Ectodermal cell (in vitro differentiated cells): Measurements from ENCODE around the gene MUC15. TPM values are rescaled to one million over a fixed set of nuclear protein-coding genes. Genes with fewer than 3 reads are reported as not detected.

ENCODE experiments used
- H3K27ac ChIP-seq: 2 replicates; pipeline ENCODE4 v1.7.0; 2013; ENCODE audit warnings: mild to moderate bottlenecking, low read depth, low read length; ENCODE audit not compliant: insufficient read depth, poor library complexity, severe bottlenecking
- H3K27me3 ChIP-seq: 2 replicates; pipeline ENCODE4 v1.7.0; 2013; ENCODE audit warnings: mild to moderate bottlenecking, low read length; ENCODE audit not compliant: insufficient read depth, control insufficient read depth, poor library complexity, severe bottlenecking
- H3K36me3 ChIP-seq: one replicate; pipeline ENCODE4 v1.7.0; 2013; ENCODE audit warnings: low read length; ENCODE audit not compliant: control insufficient read depth, insufficient read depth
- H3K4me1 ChIP-seq: one replicate; pipeline ENCODE4 v1.7.0; 2013; ENCODE audit warnings: low read length; ENCODE audit not compliant: control insufficient read depth, insufficient read depth
- H3K4me3 ChIP-seq: 2 replicates; pipeline ENCODE4 v1.7.0; 2013; ENCODE audit warnings: low read depth, low read length, control low read depth; ENCODE audit not compliant: insufficient read depth
- H3K9me3 ChIP-seq: 2 replicates; pipeline ENCODE4 v1.7.0; 2013; ENCODE audit warnings: mild to moderate bottlenecking, low read length, moderate library complexity; ENCODE audit not compliant: control insufficient read depth
- WGBS, 2 experiments: methylation state at CpG; one replicate each; pipeline ENCODE4 v1.1.7; 2013; ENCODE audit warnings: missing lambda C conversion rate in 2 of 2; 5-methylcytosine and 5-hydroxymethylcytosine counted together
- polyA plus RNA-seq, 4 experiments: library from polyadenylated mRNA; stranded (reverse); fragments of 50-300 nt; gene quantifications; one replicate each; pipeline ENCODE4 v1.2.3, GENCODE V29; 2013

MUC15 gene
- not detected for polyA plus RNA-seq (2013, experiment 1 of 4)
- not detected for polyA plus RNA-seq (2013, experiment 2 of 4)
- polyA plus RNA-seq (2013, experiment 3 of 4) = not detected
- not detected for polyA plus RNA-seq (2013, experiment 4 of 4)

- H3K4me3 ChIP-seq = no peak within 1 kb of the TSS
- peaks cover 5% of the 10 kb centered on the region for H3K4me1 ChIP-seq
- H3K9me3 ChIP-seq = no peaks in the 10 kb centered on the region
- H3K27ac ChIP-seq = no peak within 1 kb of the TSS
- no peaks in the 10 kb centered on the region for H3K36me3 ChIP-seq
- 90% methylated on average over 10 to 12 of the region's 12 CpGs for WGBS, 2 experiments
- no peaks in the 10 kb centered on the region for H3K27me3 ChIP-seq
Observed at GRCh38 chr11:26571861-26572654, at the start of gene MUC15. MUC15 (minus strand) TSS chr11:26572263; CDS start chr11:26567094, 5,169 bp downstream.

DNA sequence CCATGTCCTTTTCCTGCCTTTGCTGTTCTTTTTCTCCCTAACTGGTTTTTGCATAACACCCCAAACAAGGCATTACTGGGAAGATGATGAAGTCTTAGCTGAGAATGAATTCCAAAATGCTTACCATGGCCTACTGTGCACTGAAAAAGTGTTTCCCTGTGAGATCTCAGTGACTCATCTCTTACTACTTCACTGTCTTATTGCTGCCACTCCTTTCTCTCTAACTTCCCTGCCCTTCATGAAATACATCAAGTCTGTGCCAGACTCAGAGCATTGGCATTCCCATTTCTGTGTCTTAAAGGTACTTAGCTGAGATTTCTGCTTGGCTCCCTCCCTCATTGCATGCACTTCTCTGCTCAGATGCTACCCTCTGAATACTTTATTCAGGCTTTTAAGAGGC is 49.1 kb upstream of the MUC15 start:
- H3K4me3 ChIP-seq = no peak overlapping the region
- no peaks in the 10 kb centered on the region for H3K36me3 ChIP-seq
- H3K4me1 ChIP-seq = no peaks in the 10 kb centered on the region
- H3K9me3 ChIP-seq = no peaks in the 10 kb centered on the region
- H3K27ac ChIP-seq = no peak overlapping the region
- no peaks in the 10 kb centered on the region for H3K27me3 ChIP-seq

DNA sequence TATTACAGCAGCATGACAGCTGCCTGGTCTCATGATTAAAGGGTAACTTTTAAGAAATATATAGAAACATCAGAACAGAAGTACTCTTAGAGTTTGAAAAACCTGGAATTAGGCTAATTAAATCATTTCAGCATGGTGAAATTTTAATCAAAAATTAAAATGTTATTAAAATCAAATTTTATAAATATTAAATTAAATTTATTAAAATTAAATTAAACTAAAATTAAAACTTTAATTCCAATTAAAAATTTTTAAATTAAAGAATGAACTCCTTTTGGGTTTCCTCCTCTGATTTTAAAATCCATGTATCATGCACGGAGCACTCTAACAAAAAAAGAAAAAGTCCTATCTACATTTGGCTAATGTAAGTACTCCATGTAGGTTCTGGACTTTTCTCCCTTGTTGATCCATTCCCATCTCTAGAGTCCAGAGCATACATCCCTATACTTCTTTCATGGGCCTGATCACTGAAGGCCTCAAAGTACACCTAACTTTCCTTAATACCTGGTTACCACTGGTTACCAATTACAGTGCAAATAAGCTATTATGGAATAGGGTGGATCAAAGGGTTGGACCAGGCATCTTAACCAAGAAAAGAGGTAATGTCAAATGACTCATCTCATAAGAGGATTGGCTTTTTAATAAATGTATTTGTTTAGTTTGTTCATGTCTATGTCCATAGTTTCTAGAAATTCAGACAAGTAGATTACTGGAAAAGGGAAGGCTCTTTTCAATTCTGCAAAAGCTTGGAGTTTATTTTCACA is 48.4 kb upstream of the MUC15 start:
- whole genome bisulfite sequencing, 2 experiments = 87 to 100% methylated on average over 1 of the region's 1 CpG

DNA sequence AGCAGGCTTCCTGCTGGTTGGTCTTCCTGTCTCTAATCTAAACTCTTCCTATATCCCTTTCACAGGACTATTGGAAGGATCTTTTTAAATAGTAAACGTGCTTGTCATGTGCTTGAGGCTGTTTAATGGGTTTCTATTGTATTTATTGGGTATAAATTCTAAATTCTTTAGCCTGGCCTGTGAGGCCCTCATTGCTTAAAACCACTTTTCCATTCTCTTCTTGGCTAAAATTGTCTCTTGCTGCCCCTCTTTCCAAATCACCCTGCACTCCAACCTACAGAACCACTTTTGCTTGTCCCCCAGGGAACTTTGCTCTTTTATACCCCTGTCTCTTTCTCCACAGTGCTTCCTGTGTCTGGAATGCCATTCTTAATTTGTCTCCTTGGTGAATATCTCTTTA is 46.4 kb upstream of the MUC15 start:
- Histone ChIP-seq H3K27me3 (no peaks in the 10 kb centered on the region), H3K4me3 (no peak overlapping the region), H3K36me3 (no peaks in the 10 kb centered on the region), H3K9me3 (no peaks in the 10 kb centered on the region), H3K27ac (no peak overlapping the region), H3K4me1 (no peaks in the 10 kb centered on the region)
- 63% methylated on average over 1 of the region's 1 CpG; no CpG with 5 or more reads in 1 of the 2 experiments for WGBS, 2 experiments

More for the DNA sequence above, 48.4 kb upstream of the MUC15 start:
- Histone ChIP-seq H3K36me3 (no peaks in the 10 kb centered on the region), H3K4me3 (no peak overlapping the region), H3K27me3 (no peaks in the 10 kb centered on the region), H3K9me3 (no peaks in the 10 kb centered on the region), H3K4me1 (no peaks in the 10 kb centered on the region), H3K27ac (no peak overlapping the region)

GRCh38 chr11:26613759-26614158 is 41.7 kb upstream of the MUC15 start:
- Histone ChIP-seq H3K4me3 (no peak overlapping the region), H3K9me3 (no peaks in the 10 kb centered on the region), H3K4me1 (no peaks in the 10 kb centered on the region), H3K27me3 (no peaks in the 10 kb centered on the region), H3K36me3 (no peaks in the 10 kb centered on the region), H3K27ac (no peak overlapping the region)
- 94 to 96% methylated on average over 2 of the region's 2 CpGs for WGBS, 2 experiments

DNA sequence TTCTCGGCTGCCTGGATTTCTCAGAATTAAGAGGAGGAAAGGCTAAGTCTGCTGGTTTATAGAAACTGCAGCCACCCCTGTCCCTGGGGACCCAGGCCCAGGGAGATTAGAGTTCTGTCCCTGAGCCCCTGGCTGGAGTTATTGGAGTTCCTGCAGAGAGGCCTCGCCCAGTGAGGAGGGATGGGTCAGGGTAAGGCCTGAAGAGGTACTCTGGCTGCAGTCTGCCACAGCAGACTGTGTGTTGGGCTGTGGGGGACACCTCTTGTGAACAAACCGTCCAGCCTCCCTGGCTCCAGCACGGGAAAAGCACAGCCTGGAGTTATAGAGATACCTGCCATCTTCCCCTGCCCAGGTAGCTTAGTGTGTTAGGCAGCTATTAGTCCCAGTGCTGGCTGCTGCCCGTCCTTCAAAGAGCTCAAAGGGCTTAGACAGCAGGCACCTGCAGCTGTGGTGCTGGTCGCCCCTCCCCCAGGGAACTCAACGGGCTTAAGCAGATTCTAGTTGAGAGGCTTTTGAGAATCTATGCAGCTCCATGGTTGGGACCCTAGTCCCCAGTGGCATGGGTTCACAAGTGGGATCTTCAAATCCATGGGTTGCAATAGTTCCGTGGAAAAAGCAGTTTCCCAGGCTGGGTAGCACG is 36.6 kb upstream of the MUC15 start:
- Histone ChIP-seq H3K27me3 (no peaks in the 10 kb centered on the region), H3K36me3 (no peaks in the 10 kb centered on the region), H3K9me3 (no peaks in the 10 kb centered on the region), H3K4me1 (no peaks in the 10 kb centered on the region), H3K4me3 (no peak overlapping the region), H3K27ac (no peak overlapping the region)
- WGBS, 2 experiments = 85% methylated on average over 9 of the region's 9 CpGs

- H3K4me1 ChIP-seq = no peaks in the 10 kb centered on the region
- no peak overlapping the region for H3K4me3 ChIP-seq
- no peaks in the 10 kb centered on the region for H3K36me3 ChIP-seq
- 95 to 97% methylated on average over 7 of the region's 7 CpGs for WGBS, 2 experiments
- H3K27ac ChIP-seq = no peak overlapping the region
- no peaks in the 10 kb centered on the region for H3K27me3 ChIP-seq
- H3K9me3 ChIP-seq = no peaks in the 10 kb centered on the region
Observed at GRCh38 chr11:26607725-26608506, 35.9 kb upstream of the MUC15 start.

DNA sequence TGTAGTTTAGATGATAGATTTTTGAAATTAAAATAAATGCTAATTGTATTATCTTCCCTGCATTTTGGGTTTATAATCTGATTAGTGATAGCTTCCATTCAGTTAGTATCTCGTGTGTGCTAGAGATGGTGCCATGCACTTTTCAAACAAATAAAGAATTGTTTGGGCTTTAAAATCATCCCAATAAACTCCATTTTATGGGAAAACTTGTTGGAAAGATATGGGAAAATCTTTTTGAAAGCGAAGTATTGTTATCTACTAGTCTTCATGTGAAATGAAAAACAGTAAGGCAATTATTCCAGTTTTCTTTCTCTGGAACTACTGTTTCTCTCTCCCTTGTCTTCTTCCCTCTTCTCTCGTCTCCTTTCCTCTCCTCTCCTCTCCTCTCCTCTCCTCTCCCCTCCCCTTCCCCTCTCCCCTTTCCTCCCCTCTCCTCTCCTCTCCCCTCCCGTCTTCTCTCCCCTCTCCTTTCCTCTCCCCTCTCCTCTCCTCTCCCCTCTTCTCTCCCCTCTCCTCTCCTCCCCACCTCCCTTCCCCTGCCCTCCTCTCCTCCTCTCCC is 27.9 kb upstream of the MUC15 start:
- WGBS, 2 experiments = 77 to 83% methylated on average over 1 to 3 of the region's 4 CpGs

DNA sequence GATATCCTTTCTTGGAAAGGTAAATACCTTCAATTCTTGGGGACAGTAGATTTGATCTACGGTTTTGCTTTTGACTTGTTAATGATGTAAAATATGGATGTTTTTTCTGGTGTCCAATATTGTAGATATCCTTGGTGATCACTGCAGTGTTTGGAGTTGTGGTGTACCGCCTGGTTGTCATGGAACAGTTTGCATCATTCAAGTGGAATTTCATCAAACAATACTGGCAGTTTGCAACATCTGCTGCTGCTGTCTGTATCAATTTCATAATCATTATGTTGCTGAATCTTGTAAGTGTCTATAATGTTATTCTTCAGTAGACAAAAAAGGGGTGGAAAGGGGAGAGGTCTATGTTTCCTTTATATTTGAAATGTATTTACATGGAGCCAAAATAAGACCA is 27.4 kb upstream of the MUC15 start:
- no peak overlapping the region for H3K27ac ChIP-seq
- H3K27me3 ChIP-seq = no peaks in the 10 kb centered on the region
- H3K4me1 ChIP-seq = no peaks in the 10 kb centered on the region
- H3K36me3 ChIP-seq = no peaks in the 10 kb centered on the region
- no peaks in the 10 kb centered on the region for H3K9me3 ChIP-seq
- 93 to 98% methylated on average over 2 of the region's 2 CpGs for WGBS, 2 experiments
- no peak overlapping the region for H3K4me3 ChIP-seq

More for the DNA sequence above, 27.9 kb upstream of the MUC15 start:
- H3K9me3 ChIP-seq = no peaks in the 10 kb centered on the region
- no peaks in the 10 kb centered on the region for H3K36me3 ChIP-seq
- H3K4me3 ChIP-seq = no peak overlapping the region
- no peaks in the 10 kb centered on the region for H3K27me3 ChIP-seq
- H3K4me1 ChIP-seq = no peaks in the 10 kb centered on the region
- no peak overlapping the region for H3K27ac ChIP-seq
